Measurements from ENCODE around the gene AKT1.

AKT1 gene

GRCh38 chr14:104787736-104788135 is 7.8 kb downstream of the AKT1 start:
- H3K36me3 Mint-ChIP-seq (ENCODE audit: low read depth), result peaks cover 3% of the 10 kb centered on the region
- DNase-seq, result no peak
- H3K9me3 Mint-ChIP-seq, result no peaks in the 10 kb centered on the region
- ATAC-seq, result no peak
- H3K4me3 Mint-ChIP-seq, result no peak overlapping the region
- no peak overlapping the region for H3K27ac Mint-ChIP-seq
- H3K27me3 Mint-ChIP-seq, result no peaks in the 10 kb centered on the region
- H3K4me1 Mint-ChIP-seq, result peaks cover 14% of the 10 kb centered on the region

GRCh38 chr14:104786726-104787675 is 8.5 kb downstream of the AKT1 start:
- Mint-ChIP-seq H3K36me3 (ENCODE audit: low read depth) (peaks cover 3% of the 10 kb centered on the region), H3K27me3 (no peaks in the 10 kb centered on the region), H3K4me1 (peaks cover 13% of the 10 kb centered on the region), H3K9me3 (no peaks in the 10 kb centered on the region), H3K27ac (no peak overlapping the region), H3K4me3 (no peak overlapping the region)
- DNase-seq (no peak), ATAC-seq (no peak)

- ATAC-seq (no peak), DNase-seq (no peak)
- Mint-ChIP-seq H3K4me1 (peaks cover 11% of the 10 kb centered on the region), H3K27me3 (no peaks in the 10 kb centered on the region), H3K36me3 (ENCODE audit: low read depth) (peaks cover 3% of the 10 kb centered on the region), H3K9me3 (no peaks in the 10 kb centered on the region), H3K27ac (no peak overlapping the region), H3K4me3 (no peak overlapping the region)
These were observed 9.4 kb downstream of the AKT1 start for GRCh38 chr14:104786091-104786586.

GRCh38 chr14:104785708-104786080 is 9.9 kb downstream of the AKT1 start:
- Mint-ChIP-seq H3K27me3 (no peaks in the 10 kb centered on the region), H3K4me3 (no peak overlapping the region), H3K27ac (no peak overlapping the region), H3K4me1 (peaks cover 11% of the 10 kb centered on the region), H3K9me3 (no peaks in the 10 kb centered on the region), H3K36me3 (ENCODE audit: low read depth) (no peaks in the 10 kb centered on the region)
- DNase-seq, result no peak
- no peak for ATAC-seq

GRCh38 chr14:104784846-104785707 is 10.5 kb downstream of the AKT1 start:
- Mint-ChIP-seq H3K27me3 (no peaks in the 10 kb centered on the region), H3K4me3 (no peak overlapping the region), H3K27ac (no peak overlapping the region), H3K4me1 (peaks cover 11% of the 10 kb centered on the region), H3K9me3 (no peaks in the 10 kb centered on the region), H3K36me3 (ENCODE audit: low read depth) (no peaks in the 10 kb centered on the region)
- ATAC-seq, result no peak
- DNase-seq, result no peak

- no peaks in the 10 kb centered on the region for H3K36me3 Mint-ChIP-seq (ENCODE audit: low read depth)
- H3K9me3 Mint-ChIP-seq, result no peaks in the 10 kb centered on the region
- no peaks in the 10 kb centered on the region for H3K27me3 Mint-ChIP-seq
- no peak overlapping the region for H3K27ac Mint-ChIP-seq
- peaks cover 11% of the 10 kb centered on the region for H3K4me1 Mint-ChIP-seq
- H3K4me3 Mint-ChIP-seq, result no peak overlapping the region
- DNase-seq (no peak), ATAC-seq (no peak)
These were observed 11.4 kb downstream of the AKT1 start for GRCh38 chr14:104784218-104784568.

- H3K4me1 Mint-ChIP-seq, result peaks cover 11% of the 10 kb centered on the region
- ATAC-seq, result no peak
- H3K36me3 Mint-ChIP-seq (ENCODE audit: low read depth), result no peaks in the 10 kb centered on the region
- no peak overlapping the region for H3K27ac Mint-ChIP-seq
- no peaks in the 10 kb centered on the region for H3K9me3 Mint-ChIP-seq
- no peaks in the 10 kb centered on the region for H3K27me3 Mint-ChIP-seq
- H3K4me3 Mint-ChIP-seq, result no peak overlapping the region
- no peak for DNase-seq
These were observed 11.9 kb downstream of the AKT1 start for GRCh38 chr14:104783484-104784217.

GRCh38 chr14:104782808-104783139 is 12.8 kb downstream of the AKT1 start:
- Mint-ChIP-seq H3K27me3 (no peaks in the 10 kb centered on the region), H3K4me3 (no peak overlapping the region), H3K9me3 (no peaks in the 10 kb centered on the region), H3K27ac (no peak overlapping the region), H3K4me1 (peaks cover 8% of the 10 kb centered on the region), H3K36me3 (ENCODE audit: low read depth) (no peaks in the 10 kb centered on the region)
- DNase-seq (no peak), ATAC-seq (no peak)

GRCh38 chr14:104782086-104782807 is 13.3 kb downstream of the AKT1 start:
- Mint-ChIP-seq H3K4me3 (no peak overlapping the region), H3K27ac (no peak overlapping the region), H3K36me3 (ENCODE audit: low read depth) (no peaks in the 10 kb centered on the region), H3K4me1 (peaks cover 5% of the 10 kb centered on the region), H3K9me3 (no peaks in the 10 kb centered on the region), H3K27me3 (no peaks in the 10 kb centered on the region)
- no peak for ATAC-seq
- DNase-seq, result no peak

- ATAC-seq (no peak), DNase-seq (no peak)
- Mint-ChIP-seq H3K4me3 (no peak overlapping the region), H3K36me3 (ENCODE audit: low read depth) (peaks cover 4% of the 10 kb centered on the region), H3K9me3 (no peaks in the 10 kb centered on the region), H3K4me1 (peaks cover 3% of the 10 kb centered on the region), H3K27ac (no peak overlapping the region), H3K27me3 (no peaks in the 10 kb centered on the region)
These were observed 14.1 kb downstream of the AKT1 start for GRCh38 chr14:104781271-104782077.

- Mint-ChIP-seq H3K36me3 (ENCODE audit: low read depth) (peaks cover 4% of the 10 kb centered on the region), H3K9me3 (no peaks in the 10 kb centered on the region), H3K27me3 (no peaks in the 10 kb centered on the region), H3K27ac (no peak overlapping the region), H3K4me3 (no peak overlapping the region), H3K4me1 (peaks cover 3% of the 10 kb centered on the region)
- DNase-seq (no peak), ATAC-seq (no peak)
These were observed 15.0 kb downstream of the AKT1 start for GRCh38 chr14:104780513-104781030.

- DNase-seq, result no peak
- H3K27ac Mint-ChIP-seq, result no peak overlapping the region
- H3K36me3 Mint-ChIP-seq (ENCODE audit: low read depth), result peaks cover 4% of the 10 kb centered on the region
- H3K4me1 Mint-ChIP-seq, result no peaks in the 10 kb centered on the region
- H3K9me3 Mint-ChIP-seq, result no peaks in the 10 kb centered on the region
- ATAC-seq, result no peak
- no peaks in the 10 kb centered on the region for H3K27me3 Mint-ChIP-seq
- no peak overlapping the region for H3K4me3 Mint-ChIP-seq
These were observed 15.6 kb downstream of the AKT1 start for GRCh38 chr14:104779776-104780512.
